Ramos (cell line): Measurements from ENCODE around the gene SF3B1.

Experiments used
- in situ Hi-C: fragments of 300-500 bp; cut with MboI; formaldehyde crosslinking; loops from one replicate; pipeline ENCODE4 v1.14.3; 2022; ENCODE audit warnings: low sequenced_read_pairs; ENCODE audit not compliant: unreplicated experiment

SF3B1 gene

GRCh38 chr2:197383825-197384224 lies 51.0 kb downstream of the SF3B1 start:
- in situ Hi-C loops: loop anchor here (25.0 kb wide), 1 partner anchor 597 kb away; the partner anchor contains the start of gene GTF3C3

GRCh38 chr2:197381641-197382040 lies 53.2 kb downstream of the SF3B1 start:
- in situ Hi-C loops: loop anchor here (25.0 kb wide), 1 partner anchor 594 kb away; the partner anchor contains the start of gene GTF3C3

- in situ Hi-C loops: loop anchor here (5.0 to 25.0 kb wide), 3 partner anchors 195 to 593 kb away; partner anchors contain the start of gene GTF3C3
Observed at GRCh38 chr2:197379918-197380309, 54.9 kb downstream of the SF3B1 start.

GRCh38 chr2:197379308-197379917 lies 55.4 kb downstream of the SF3B1 start:
- in situ Hi-C loops: loop anchor here (5.0 to 25.0 kb wide), 3 partner anchors 195 to 592 kb away; partner anchors contain the start of gene GTF3C3

- in situ Hi-C loops: loop anchor here (5.0 to 25.0 kb wide), 3 partner anchors 194 to 591 kb away; partner anchors contain the start of gene GTF3C3
Observed at GRCh38 chr2:197378494-197379307, 56.1 kb downstream of the SF3B1 start.

GRCh38 chr2:197378086-197378485 lies 56.7 kb downstream of the SF3B1 start:
- in situ Hi-C loops: loop anchor here (5.0 to 25.0 kb wide), 3 partner anchors 193 to 591 kb away; partner anchors contain the start of gene GTF3C3

GRCh38 chr2:197377670-197378069 lies 57.2 kb downstream of the SF3B1 start:
- in situ Hi-C loops: loop anchor here (5.0 to 25.0 kb wide), 3 partner anchors 193 to 590 kb away; partner anchors contain the start of gene GTF3C3

- in situ Hi-C loops: loop anchor here (10.0 kb wide), 1 partner anchor 188 kb away; no protein-coding TSS in a partner anchor
Observed at GRCh38 chr2:197372592-197372991, 62.2 kb downstream of the SF3B1 start.

- in situ Hi-C loops: loop anchor here (10.0 kb wide), 1 partner anchor 186 kb away; no protein-coding TSS in a partner anchor
Observed at GRCh38 chr2:197370664-197371063, 64.2 kb downstream of the SF3B1 start.

GRCh38 chr2:197369933-197370320 lies 64.9 kb downstream of the SF3B1 start:
- in situ Hi-C loops: loop anchor here (10.0 kb wide), 1 partner anchor 185 kb away; no protein-coding TSS in a partner anchor

- in situ Hi-C loops: no loop called here
Observed at GRCh38 chr2:197369228-197369932, 65.4 kb downstream of the SF3B1 start.

- in situ Hi-C loops: no loop called here
Observed at GRCh38 chr2:197368412-197368811, 66.4 kb downstream of the SF3B1 start.

GRCh38 chr2:197363998-197364397 lies 70.8 kb downstream of the SF3B1 start:
- in situ Hi-C loops: no loop called here

- in situ Hi-C loops: no loop called here
Observed at GRCh38 chr2:197360744-197361156, 74.1 kb downstream of the SF3B1 start.

GRCh38 chr2:197359859-197360258 lies 75.0 kb downstream of the SF3B1 start:
- in situ Hi-C loops: no loop called here

- in situ Hi-C loops: no loop called here
Observed at GRCh38 chr2:197358931-197359330, 75.9 kb downstream of the SF3B1 start.

- in situ Hi-C loops: no loop called here
Observed at GRCh38 chr2:197357986-197358385, 76.8 kb downstream of the SF3B1 start.

GRCh38 chr2:197356136-197356535 lies 78.7 kb downstream of the SF3B1 start:
- in situ Hi-C loops: no loop called here

GRCh38 chr2:197354169-197354558 lies 80.7 kb downstream of the SF3B1 start:
- in situ Hi-C loops: no loop called here
